DOHH2 (cell line): ENCODE data around the gene SPINDOC.

ENCODE experiments used
- H3F3A ChIP-seq: fragments of 200-600 bp; sonication (generic), shearing (Covaris generic); 2 replicates; pipeline ENCODE4 v1.6.0; 2016; ENCODE audit warnings: antibody characterized with exemption, mild to moderate bottlenecking; ENCODE audit not compliant: control insufficient read depth, insufficient read depth
- H3K27ac ChIP-seq: fragments of 200-600 bp; sonication (generic); 2 replicates; pipeline ENCODE4 v1.5.1; 2014; ENCODE audit warnings: low read depth, mild to moderate bottlenecking, low read length, moderate library complexity
- H3K27me3 ChIP-seq: fragments of 200-600 bp; sonication (generic); 2 replicates; pipeline ENCODE4 v1.6.1; 2014; ENCODE audit warnings: mild to moderate bottlenecking, low read length, mixed read lengths; ENCODE audit not compliant: control insufficient read depth
- H3K36me3 ChIP-seq: fragments of 200-600 bp; sonication (generic); 2 replicates; pipeline ENCODE4 v1.6.1; 2014; ENCODE audit warnings: mild to moderate bottlenecking, low read length, moderate library complexity, mixed read lengths; ENCODE audit not compliant: control insufficient read depth
- H3K4me1 ChIP-seq: fragments of 200-600 bp; sonication (generic); 2 replicates; pipeline ENCODE4 v1.6.1; 2014; ENCODE audit warnings: mild to moderate bottlenecking, low read length, mixed read lengths; ENCODE audit not compliant: control insufficient read depth
- H3K4me2 ChIP-seq: fragments of 200-600 bp; sonication (generic); 2 replicates; pipeline ENCODE4 v1.6.0; 2014; ENCODE audit warnings: mild to moderate bottlenecking, low read length, moderate library complexity
- H3K4me3 ChIP-seq: fragments of 200-600 bp; sonication (generic); 2 replicates; pipeline ENCODE4 v1.5.1; 2014; ENCODE audit warnings: mild to moderate bottlenecking, low read length, mixed read lengths
- H3K79me2 ChIP-seq: fragments of 200-600 bp; sonication (generic); 2 replicates; pipeline ENCODE4 v1.6.1; 2014; ENCODE audit warnings: mild to moderate bottlenecking, low read length, mixed read lengths; ENCODE audit not compliant: control insufficient read depth
- H3K9me2 ChIP-seq: fragments of 200-600 bp; sonication (generic); replicated peaks from 2 replicates; pipeline ENCODE4 v1.6.1; 2014; ENCODE audit warnings: mild to moderate bottlenecking, low read length, mixed read lengths; ENCODE audit not compliant: control insufficient read depth
- H3K9me3 ChIP-seq: fragments of 200-600 bp; sonication (generic); 2 replicates; pipeline ENCODE4 v1.6.1; 2014; ENCODE audit warnings: antibody characterized with exemption, low read length, mixed read lengths; ENCODE audit not compliant: control insufficient read depth, insufficient read depth
- H4K20me1 ChIP-seq: fragments of 200-600 bp; sonication (generic); 2 replicates; pipeline ENCODE4 v1.6.0; 2014; ENCODE audit warnings: low read depth, mild to moderate bottlenecking, antibody characterized with exemption, low read length, moderate library complexity; ENCODE audit not compliant: control insufficient read depth, insufficient read depth
- EZH2phosphoT487 ChIP-seq: fragments of 200-600 bp; sonication (generic); IDR thresholded peaks from 2 replicates; pipeline ENCODE4 v1.6.1; 2017; ENCODE audit warnings: borderline replicate concordance, mild to moderate bottlenecking, antibody characterized with exemption, low read length, moderate library complexity, mixed read lengths
- TF ChIP-seq, protein P1 (sequence below): fragments of 200-600 bp; sonication (generic); IDR thresholded peaks from one replicate; pipeline ENCODE4 v1.5.1; 2014; ENCODE audit warnings: antibody characterized with exemption, mild to moderate bottlenecking, low read depth, low read length; ENCODE audit not compliant: poor library complexity, severe bottlenecking

SPINDOC gene

DNA sequence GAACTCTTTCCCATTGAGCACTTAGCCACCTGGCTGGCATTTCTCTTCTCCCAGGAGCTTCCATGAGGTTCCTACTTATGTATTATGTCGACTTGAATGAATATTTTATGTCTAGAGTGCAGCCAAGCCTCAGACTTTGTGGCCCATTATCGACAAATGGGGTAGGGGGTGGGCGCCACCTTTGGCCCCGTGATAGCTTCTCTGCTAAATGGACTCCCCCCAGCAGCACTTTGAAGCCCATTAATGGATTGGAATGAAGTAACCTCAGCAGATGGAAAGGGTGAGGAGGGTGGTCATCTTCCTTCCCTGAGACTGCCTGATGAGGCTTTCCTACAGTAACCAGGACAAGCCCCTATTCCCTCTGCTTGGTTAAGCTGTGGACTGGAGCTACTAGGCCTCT is 31.6 kb downstream of the SPINDOC start:
- peaks cover 32% of the 10 kb centered on the region for H4K20me1 ChIP-seq
- no peaks in the 10 kb centered on the region for H3F3A ChIP-seq
- H3K4me1 ChIP-seq: peaks cover 20% of the 10 kb centered on the region
- no peaks in the 10 kb centered on the region for H3K27me3 ChIP-seq
- H3K79me2 ChIP-seq: peaks cover 96% of the 10 kb centered on the region
- H3K36me3 ChIP-seq: peaks cover 66% of the 10 kb centered on the region
- H3K4me2 ChIP-seq: no peak overlapping the region
- TF ChIP-seq, protein P1, sequence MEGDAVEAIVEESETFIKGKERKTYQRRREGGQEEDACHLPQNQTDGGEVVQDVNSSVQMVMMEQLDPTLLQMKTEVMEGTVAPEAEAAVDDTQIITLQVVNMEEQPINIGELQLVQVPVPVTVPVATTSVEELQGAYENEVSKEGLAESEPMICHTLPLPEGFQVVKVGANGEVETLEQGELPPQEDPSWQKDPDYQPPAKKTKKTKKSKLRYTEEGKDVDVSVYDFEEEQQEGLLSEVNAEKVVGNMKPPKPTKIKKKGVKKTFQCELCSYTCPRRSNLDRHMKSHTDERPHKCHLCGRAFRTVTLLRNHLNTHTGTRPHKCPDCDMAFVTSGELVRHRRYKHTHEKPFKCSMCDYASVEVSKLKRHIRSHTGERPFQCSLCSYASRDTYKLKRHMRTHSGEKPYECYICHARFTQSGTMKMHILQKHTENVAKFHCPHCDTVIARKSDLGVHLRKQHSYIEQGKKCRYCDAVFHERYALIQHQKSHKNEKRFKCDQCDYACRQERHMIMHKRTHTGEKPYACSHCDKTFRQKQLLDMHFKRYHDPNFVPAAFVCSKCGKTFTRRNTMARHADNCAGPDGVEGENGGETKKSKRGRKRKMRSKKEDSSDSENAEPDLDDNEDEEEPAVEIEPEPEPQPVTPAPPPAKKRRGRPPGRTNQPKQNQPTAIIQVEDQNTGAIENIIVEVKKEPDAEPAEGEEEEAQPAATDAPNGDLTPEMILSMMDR: no peak
- TF ChIP-seq EZH2phosphoT487: no peak
- no peaks in the 10 kb centered on the region for H3K9me3 ChIP-seq
- no peak overlapping the region for H3K4me3 ChIP-seq
- no peaks in the 10 kb centered on the region for H3K9me2 ChIP-seq
- H3K27ac ChIP-seq: no peak overlapping the region

DNA sequence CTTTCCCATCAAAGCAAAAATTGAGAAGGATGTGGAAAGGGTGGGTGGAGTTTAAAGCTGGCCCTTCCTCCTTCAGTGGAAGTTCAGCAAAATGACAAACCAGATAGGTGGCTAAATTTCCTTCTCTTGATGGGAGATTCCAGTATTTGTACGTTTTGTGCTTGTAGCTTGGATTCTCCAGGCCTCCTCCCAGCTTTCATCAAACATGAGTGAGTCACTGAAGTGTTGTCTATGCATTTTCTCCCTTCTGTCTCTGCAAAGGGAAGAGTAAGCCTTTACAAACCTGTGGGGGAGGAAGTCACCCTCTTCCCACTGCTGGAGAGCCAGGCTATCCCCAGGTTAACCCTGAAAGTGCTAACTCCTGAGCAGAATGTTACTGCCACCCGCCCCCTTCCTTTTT is 32.0 kb downstream of the SPINDOC start:
- no peaks in the 10 kb centered on the region for H3F3A ChIP-seq
- H3K4me1 ChIP-seq: peaks cover 16% of the 10 kb centered on the region
- TF ChIP-seq, protein P1: no peak
- TF ChIP-seq EZH2phosphoT487: no peak
- no peaks in the 10 kb centered on the region for H3K9me3 ChIP-seq
- no peaks in the 10 kb centered on the region for H3K27me3 ChIP-seq
- H3K79me2 ChIP-seq: peaks cover 94% of the 10 kb centered on the region
- H3K9me2 ChIP-seq: no peaks in the 10 kb centered on the region
- H3K27ac ChIP-seq: no peak overlapping the region
- H3K4me3 ChIP-seq: no peak overlapping the region
- peaks cover 62% of the 10 kb centered on the region for H3K36me3 ChIP-seq
- peaks cover 27% of the 10 kb centered on the region for H4K20me1 ChIP-seq
- H3K4me2 ChIP-seq: no peak overlapping the region

DNA sequence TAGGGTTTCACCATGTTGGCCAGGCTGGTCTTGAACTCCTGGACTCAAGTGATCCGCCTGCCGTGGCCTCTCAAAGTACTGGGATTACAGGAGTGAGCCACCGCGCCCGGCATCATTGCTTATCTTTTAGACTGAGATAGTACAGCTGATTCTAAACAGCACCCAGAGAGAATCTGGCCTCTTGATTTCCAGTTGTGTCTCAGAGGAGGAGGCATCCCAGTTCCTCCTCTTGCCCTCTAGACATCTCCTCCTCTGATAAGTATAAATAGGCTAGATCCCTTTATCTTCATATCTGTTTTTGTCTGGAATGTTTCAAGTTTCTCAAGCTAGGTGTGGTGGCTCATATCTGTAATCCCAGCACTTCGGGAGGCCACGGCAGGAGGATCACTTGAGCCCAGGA is 32.7 kb downstream of the SPINDOC start:
- peaks cover 94% of the 10 kb centered on the region for H3K79me2 ChIP-seq
- peaks cover 62% of the 10 kb centered on the region for H3K36me3 ChIP-seq
- H4K20me1 ChIP-seq: peaks cover 24% of the 10 kb centered on the region
- no peak for TF ChIP-seq EZH2phosphoT487
- TF ChIP-seq, protein P1: no peak
- H3F3A ChIP-seq: no peaks in the 10 kb centered on the region
- H3K4me3 ChIP-seq: no peak overlapping the region
- no peak overlapping the region for H3K4me2 ChIP-seq
- H3K9me2 ChIP-seq: no peaks in the 10 kb centered on the region
- H3K9me3 ChIP-seq: no peaks in the 10 kb centered on the region
- H3K4me1 ChIP-seq: peaks cover 14% of the 10 kb centered on the region
- no peaks in the 10 kb centered on the region for H3K27me3 ChIP-seq
- no peak overlapping the region for H3K27ac ChIP-seq

DNA sequence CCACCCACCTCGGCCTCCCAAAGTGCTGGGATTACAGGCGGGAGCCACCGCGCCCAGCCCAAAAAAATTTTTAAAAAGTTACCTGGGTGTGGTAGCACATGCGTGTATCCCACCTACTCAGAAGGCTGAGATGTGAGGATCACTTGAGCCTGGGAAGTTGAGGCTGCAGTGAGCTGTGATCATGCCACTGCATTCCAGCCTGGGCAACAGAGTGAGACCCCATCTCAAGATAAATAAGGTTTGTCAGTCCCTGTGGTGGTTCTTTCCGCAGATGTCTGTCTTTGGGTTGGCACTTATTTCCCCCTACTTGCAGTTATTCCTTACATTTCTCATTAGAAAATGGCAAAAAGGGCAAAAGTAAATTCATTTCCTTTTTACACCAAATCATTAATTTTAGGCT is 33.6 kb downstream of the SPINDOC start:
- H3K27ac ChIP-seq: no peak overlapping the region
- H3K36me3 ChIP-seq: peaks cover 60% of the 10 kb centered on the region
- H3K9me3 ChIP-seq: no peaks in the 10 kb centered on the region
- H3K27me3 ChIP-seq: no peaks in the 10 kb centered on the region
- peaks cover 94% of the 10 kb centered on the region for H3K79me2 ChIP-seq
- no peaks in the 10 kb centered on the region for H3K9me2 ChIP-seq
- peaks cover 7% of the 10 kb centered on the region for H3K4me1 ChIP-seq
- TF ChIP-seq, protein P1: no peak
- no peak for TF ChIP-seq EZH2phosphoT487
- peaks cover 23% of the 10 kb centered on the region for H4K20me1 ChIP-seq
- no peaks in the 10 kb centered on the region for H3F3A ChIP-seq
- H3K4me3 ChIP-seq: no peak overlapping the region
- no peak overlapping the region for H3K4me2 ChIP-seq
